ENCODE results near the gene ARVCF. TPM values are rescaled to one million over a fixed set of nuclear protein-coding genes. Genes with fewer than 3 reads are reported as not detected.
A peak's percentile ranks its signal among the peaks of the same experiment; 100 is the strongest.

Gene ARVCF
- 18.3 TPM for polyA plus RNA-seq (ENCODE audit: insufficient read length)
- long read RNA-seq, donor 1, partial matches to known transcripts, result 312 of 496 reads
- long read RNA-seq, donor 1, other reads (novel, unspliced or antisense), result 183 of 496 reads
- long read RNA-seq, donor 2, partial matches to known transcripts, result 0 of 2 reads
- long read RNA-seq, donor 2, other reads (novel, unspliced or antisense), result 0 of 2 reads
- long read RNA-seq, donor 3, partial matches to known transcripts, result 0 of 1 reads
- long read RNA-seq, donor 3, other reads (novel, unspliced or antisense), result 0 of 1 reads
- long read RNA-seq, donor 4, result 0 reads
- long read RNA-seq, donor 5, result 0 reads
- long read RNA-seq, donor 6, result 0 reads
- long read RNA-seq, donor 7, result 0 reads
- long read RNA-seq, donor 8, partial matches to known transcripts, result 0 of 1 reads
- long read RNA-seq, donor 8, other reads (novel, unspliced or antisense), result 0 of 1 reads

GRCh38 chr22:20016734-20017621 is at the start of gene ARVCF:
Gene ARVCF (minus strand): TSS chr22:20016823. CDS start chr22:19990794, 26,029 bp downstream.
- peak; percentile 80 for DNase-seq

- no peak for DNase-seq
These were observed 49.4 kb upstream of the ARVCF start for GRCh38 chr22:20065896-20066616.

- DNase-seq, result no peak
These were observed 48.1 kb upstream of the ARVCF start for GRCh38 chr22:20064545-20065262.

GRCh38 chr22:20064140-20064480 is 47.5 kb upstream of the ARVCF start:
- DNase-seq, result no peak

- DNase-seq, result no peak
These were observed 46.9 kb upstream of the ARVCF start for GRCh38 chr22:20063271-20064139.

GRCh38 chr22:20062766-20063083 is 46.1 kb upstream of the ARVCF start:
- no peak for DNase-seq

GRCh38 chr22:20062043-20062765 is 45.6 kb upstream of the ARVCF start:
- DNase-seq, result no peak

- DNase-seq, result no peak
These were observed 44.8 kb upstream of the ARVCF start for GRCh38 chr22:20061481-20061861.

- DNase-seq, result no peak
These were observed 44.3 kb upstream of the ARVCF start for GRCh38 chr22:20060700-20061480.

GRCh38 chr22:20058989-20059770 is 42.6 kb upstream of the ARVCF start:
- DNase-seq, result no peak

GRCh38 chr22:20057596-20058268 is 41.1 kb upstream of the ARVCF start:
- no peak for DNase-seq

- DNase-seq, result no peak
These were observed 40.2 kb upstream of the ARVCF start for GRCh38 chr22:20056696-20057386.

- DNase-seq, result no peak
These were observed 39.5 kb upstream of the ARVCF start for GRCh38 chr22:20056161-20056560.

GRCh38 chr22:20055654-20056053 is 39.0 kb upstream of the ARVCF start:
- no peak for DNase-seq

GRCh38 chr22:20055144-20055543 is 38.5 kb upstream of the ARVCF start:
- DNase-seq, result no peak

GRCh38 chr22:20054485-20054884 is 37.9 kb upstream of the ARVCF start:
- DNase-seq, result no peak

GRCh38 chr22:20054034-20054427 is 37.4 kb upstream of the ARVCF start:
- no peak for DNase-seq

Measured in left kidney (tissue), 8 donors.